Measurements from ENCODE around the gene ST6GALNAC5.

The ST6GALNAC5 gene

GRCh38 chr1:77031106-77031662, 163.9 kb downstream of the ST6GALNAC5 start:
- TF ChIP-seq ZFX (IDR thresholded peaks at IDR 0.05; ENCODE audit: borderline replicate concordance) = no peak
- TF ChIP-seq CTCF (IDR thresholded peaks at IDR 0.05) = peak; percentile 34
- H3K27ac ChIP-seq = peak overlapping the region; percentile 47

- no peak overlapping the region for H3K27ac ChIP-seq
- TF ChIP-seq CTCF (IDR thresholded peaks at IDR 0.05) (no peak), ZFX (IDR thresholded peaks at IDR 0.05; ENCODE audit: borderline replicate concordance) (no peak)
These were observed 169.3 kb downstream of the ST6GALNAC5 start for GRCh38 chr1:77036560-77036959.

- no peak for TF ChIP-seq CTCF (IDR thresholded peaks at IDR 0.05)
- TF ChIP-seq ZFX (IDR thresholded peaks at IDR 0.05; ENCODE audit: borderline replicate concordance) = no peak
- no peak overlapping the region for H3K27ac ChIP-seq
These were observed 169.8 kb downstream of the ST6GALNAC5 start for GRCh38 chr1:77037038-77037437.

- H3K27ac ChIP-seq = no peak overlapping the region
- TF ChIP-seq ZFX (IDR thresholded peaks at IDR 0.05; ENCODE audit: borderline replicate concordance) = no peak
- no peak for TF ChIP-seq CTCF (IDR thresholded peaks at IDR 0.05)
These were observed 170.7 kb downstream of the ST6GALNAC5 start for GRCh38 chr1:77038000-77038399.

- no peak overlapping the region for H3K27ac ChIP-seq
- TF ChIP-seq ZFX (IDR thresholded peaks at IDR 0.05; ENCODE audit: borderline replicate concordance) = no peak
- TF ChIP-seq CTCF (IDR thresholded peaks at IDR 0.05) = no peak
These were observed 171.8 kb downstream of the ST6GALNAC5 start for GRCh38 chr1:77039111-77039510.

- no peak overlapping the region for H3K27ac ChIP-seq
- TF ChIP-seq CTCF (IDR thresholded peaks at IDR 0.05) (no peak), ZFX (IDR thresholded peaks at IDR 0.05; ENCODE audit: borderline replicate concordance) (no peak)
These were observed 172.5 kb downstream of the ST6GALNAC5 start for GRCh38 chr1:77039739-77040138.

GRCh38 chr1:77040826-77041225, 173.5 kb downstream of the ST6GALNAC5 start:
- no peak for TF ChIP-seq ZFX (IDR thresholded peaks at IDR 0.05; ENCODE audit: borderline replicate concordance)
- TF ChIP-seq CTCF (IDR thresholded peaks at IDR 0.05) = no peak
- no peak overlapping the region for H3K27ac ChIP-seq
